ENCODE data around the gene GATA3.

GATA3 gene

GRCh38 chr10:8037941-8038894 is 16.3 kb upstream of the GATA3 start:
- no peak for DNase-seq (ENCODE audit: low read depth in 3 of 3, low spot score in 1 of 3)

GRCh38 chr10:8039321-8039881 is 15.1 kb upstream of the GATA3 start:
- no peak for DNase-seq (ENCODE audit: low read depth in 3 of 3, low spot score in 1 of 3)

DNA sequence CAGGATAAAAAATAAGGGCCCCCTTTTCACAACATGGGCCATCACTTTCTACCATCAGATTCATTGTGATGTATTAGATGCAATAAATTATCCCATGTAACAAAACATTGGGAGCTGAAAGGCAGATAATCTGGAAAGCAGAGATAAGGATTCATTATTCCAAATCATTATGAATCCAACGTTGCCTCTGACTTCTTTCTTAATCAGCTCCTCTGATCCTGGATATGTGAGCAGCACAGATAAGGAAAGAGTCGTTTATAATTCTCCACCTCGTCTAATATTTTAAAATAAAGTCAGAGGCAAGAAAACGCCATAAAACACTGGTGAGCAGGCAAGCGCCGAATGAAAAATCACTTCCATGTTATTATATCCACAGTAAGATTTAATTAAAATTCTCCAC is 13.8 kb upstream of the GATA3 start:
- no peak for DNase-seq (ENCODE audit: low read depth in 3 of 3, low spot score in 1 of 3)

GRCh38 chr10:8041284-8041991 is 13.1 kb upstream of the GATA3 start:
- no peak for DNase-seq (ENCODE audit: low read depth in 3 of 3, low spot score in 1 of 3)

- no peak for DNase-seq (ENCODE audit: low read depth in 3 of 3, low spot score in 1 of 3)
These were observed 12.3 kb upstream of the GATA3 start for GRCh38 chr10:8041992-8042720.

DNA sequence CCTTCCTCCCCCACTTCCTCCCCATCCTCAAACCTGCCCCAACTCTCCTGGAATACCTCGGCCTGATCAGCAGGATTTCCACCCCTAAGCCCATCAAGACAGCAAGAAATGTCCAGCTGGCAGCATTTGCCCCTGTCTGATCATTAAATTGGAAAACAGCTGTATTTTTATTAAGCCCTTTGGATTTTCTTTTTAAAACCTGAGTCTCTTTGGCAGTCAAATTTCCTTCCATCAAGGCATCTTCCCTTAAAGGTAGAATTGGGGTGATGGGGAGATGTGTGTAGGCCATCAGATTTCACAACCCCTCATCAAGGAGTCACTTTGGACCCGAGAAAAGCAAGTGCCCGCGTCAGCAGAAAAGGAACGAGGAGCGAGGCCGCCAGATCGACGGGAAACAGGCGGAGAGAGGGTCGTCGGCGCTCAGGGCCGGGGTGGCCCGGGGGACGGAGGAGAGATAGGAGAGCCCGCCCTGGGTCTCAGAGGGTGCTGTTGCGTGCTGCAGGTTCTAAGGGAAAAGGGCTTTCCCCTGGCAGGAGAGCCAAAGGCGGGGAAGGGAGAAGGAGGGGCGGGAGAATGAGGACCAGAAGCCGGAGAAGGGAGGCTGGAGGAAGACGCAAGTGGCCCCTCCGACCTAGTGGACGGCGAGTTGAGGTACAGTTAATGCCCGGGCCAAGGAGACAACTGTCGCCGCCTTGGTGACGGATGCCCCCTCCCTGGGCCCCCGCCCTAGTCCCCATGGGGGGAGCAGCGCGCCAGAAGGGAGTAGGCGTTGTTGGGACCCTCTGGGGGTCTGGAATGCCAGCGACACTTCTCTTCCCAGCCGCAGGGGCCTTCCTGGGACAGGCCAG is 11.5 kb upstream of the GATA3 start:
- DNase-seq (ENCODE audit: low read depth in 3 of 3, low spot score in 1 of 3), result no peak

DNA sequence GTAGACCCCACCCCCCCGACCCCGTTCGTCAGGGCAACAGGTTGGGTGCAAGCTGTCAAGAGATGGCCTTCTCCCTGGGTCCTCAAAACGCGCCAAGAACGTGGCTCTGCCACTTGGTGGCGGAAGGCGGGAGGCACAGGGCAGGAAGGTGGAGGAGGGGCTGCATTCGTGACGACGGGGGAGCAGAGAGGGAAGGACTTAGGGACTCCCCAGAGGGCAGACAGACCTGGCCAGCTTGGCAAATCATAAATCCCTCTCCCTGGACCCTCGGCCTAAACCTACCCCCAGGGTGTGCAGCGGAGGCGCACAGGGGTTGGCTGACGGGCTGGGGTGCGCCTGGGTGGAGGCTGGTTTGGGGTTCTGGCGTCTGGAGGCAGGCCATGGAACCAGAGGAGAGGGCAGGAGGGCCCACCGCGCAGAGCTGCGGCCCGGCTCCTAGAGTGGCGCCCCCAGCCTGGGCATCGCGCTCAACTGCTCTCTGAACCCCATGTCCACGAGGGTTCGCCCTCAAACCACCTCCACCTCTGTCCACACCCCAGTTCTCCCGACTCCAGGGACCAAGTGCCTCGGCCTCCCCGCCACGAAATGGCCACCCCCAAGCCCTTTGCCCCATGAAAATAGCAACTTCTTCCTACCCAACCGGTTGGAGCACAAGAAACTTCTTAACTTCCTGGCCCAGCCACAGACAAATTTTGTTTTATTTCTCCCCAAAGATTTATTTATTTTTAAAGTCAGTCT is 10.8 kb upstream of the GATA3 start:
- DNase-seq (ENCODE audit: low read depth in 3 of 3, low spot score in 1 of 3), result no peak

DNA sequence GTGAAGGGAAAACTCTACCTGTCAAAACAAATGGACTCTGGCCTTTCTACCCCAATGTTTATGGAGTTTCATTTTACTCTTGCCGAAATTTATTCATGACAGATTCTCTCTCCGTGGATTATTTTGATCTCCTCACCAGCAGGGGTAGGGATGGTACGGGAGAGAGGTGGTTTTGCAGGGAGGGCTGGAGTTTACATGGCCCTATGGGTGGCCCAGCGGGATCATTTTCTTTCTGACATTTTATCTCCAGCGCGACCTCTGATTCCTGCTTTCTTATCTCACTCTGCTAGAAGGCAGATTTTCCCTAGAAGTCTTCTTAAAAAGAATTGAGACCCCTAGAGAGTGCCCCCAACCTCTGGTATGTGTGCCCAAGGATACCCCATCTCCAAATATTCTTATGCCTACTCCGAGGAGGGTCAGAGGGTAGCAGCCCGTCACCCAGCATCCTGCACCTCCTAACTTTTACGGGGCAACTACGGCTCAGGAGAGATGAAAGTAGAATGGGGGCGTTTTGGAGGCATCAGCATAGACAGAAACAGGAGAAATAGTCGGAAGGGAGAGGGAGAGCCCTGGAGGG is 10.1 kb upstream of the GATA3 start:
- DNase-seq (ENCODE audit: low read depth in 3 of 3, low spot score in 1 of 3), result no peak

GRCh38 chr10:8044908-8045725 is 9.4 kb upstream of the GATA3 start:
- no peak for DNase-seq (ENCODE audit: low read depth in 3 of 3, low spot score in 1 of 3)

GRCh38 chr10:8045726-8046494 is 8.6 kb upstream of the GATA3 start:
- no peak for DNase-seq (ENCODE audit: low read depth in 3 of 3, low spot score in 1 of 3)

DNA sequence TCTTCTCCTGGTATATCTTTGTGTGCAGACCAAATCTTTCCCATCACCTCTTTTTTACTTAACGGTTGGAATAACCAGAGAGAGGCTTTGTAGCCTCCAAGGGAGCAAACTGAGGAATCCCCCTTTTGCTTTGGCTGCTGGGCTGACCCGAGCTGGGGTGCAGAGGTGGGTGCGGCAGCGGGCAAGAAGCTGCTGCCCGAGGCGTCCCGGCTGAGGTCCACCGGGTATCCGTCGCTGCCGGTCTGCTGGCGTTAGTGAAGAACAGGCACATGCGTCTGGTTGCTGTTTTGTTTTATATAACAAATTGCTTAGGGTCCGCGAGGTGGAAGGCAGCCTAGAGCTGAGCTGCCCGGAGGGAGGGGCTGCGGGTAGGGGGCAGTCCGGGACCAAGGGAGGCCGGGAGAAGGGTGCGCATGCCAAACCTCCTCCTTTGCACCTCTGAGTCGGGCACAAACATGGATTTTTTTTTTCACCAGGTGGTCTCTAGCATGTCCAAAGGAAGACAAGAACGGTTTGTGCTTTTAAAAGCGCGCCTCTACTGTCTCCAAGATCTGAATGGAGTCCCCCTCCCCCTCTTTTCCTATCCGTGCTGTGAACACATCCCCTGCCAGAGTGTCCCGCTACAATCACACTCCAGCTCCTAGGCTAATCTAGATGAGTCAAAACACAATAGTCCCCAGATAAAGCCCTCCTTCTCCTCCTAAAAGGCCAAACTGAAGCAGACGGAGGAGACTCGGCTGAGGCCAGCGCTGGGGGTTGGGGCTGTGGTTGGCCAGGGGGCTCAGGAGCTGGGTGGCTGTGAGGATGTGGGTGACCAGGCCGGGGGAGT is 6.8 kb upstream of the GATA3 start:
- no peak for DNase-seq (ENCODE audit: low read depth in 3 of 3, low spot score in 1 of 3)

GRCh38 chr10:8048281-8049008 is 6.0 kb upstream of the GATA3 start:
- no peak for DNase-seq (ENCODE audit: low read depth in 3 of 3, low spot score in 1 of 3)

DNA sequence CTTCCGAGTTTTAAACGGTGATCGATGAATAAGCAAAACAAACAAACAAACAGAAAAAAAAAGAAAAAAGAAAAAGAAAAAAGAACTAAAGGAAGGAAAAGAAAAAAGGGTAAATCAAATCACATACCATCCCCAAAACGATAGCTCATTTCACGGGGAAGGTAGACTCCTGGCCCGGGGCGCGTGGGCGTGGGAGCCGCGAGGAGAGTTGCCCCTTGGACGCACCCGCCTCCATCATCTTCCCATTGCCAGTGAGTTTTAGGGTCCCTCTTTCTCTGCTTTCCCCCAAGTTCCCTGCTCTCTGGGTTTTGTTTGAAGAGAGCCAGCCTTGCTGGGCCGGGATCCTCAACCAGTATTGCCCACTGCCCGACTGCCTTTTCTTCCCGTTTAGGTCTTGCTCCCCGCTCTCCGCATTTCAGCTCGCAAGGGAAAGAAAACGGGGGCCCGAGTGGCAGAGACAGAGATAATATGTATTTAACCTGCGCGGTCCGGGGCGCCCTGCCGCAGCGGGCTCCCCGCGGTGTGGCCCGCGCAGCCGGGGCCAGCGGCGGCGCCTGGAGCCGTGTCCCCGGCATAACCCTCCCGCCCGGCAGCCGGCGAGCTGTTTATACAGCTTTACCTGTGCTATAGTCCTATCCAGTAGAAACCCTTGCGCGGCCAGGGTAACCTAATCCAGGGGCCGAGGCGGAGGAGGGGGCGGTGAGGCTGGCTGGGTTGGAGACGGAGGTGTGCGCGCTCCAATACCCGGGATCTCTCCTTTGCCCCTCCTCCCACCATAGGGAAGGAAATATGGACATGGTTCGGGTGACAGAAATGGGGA is 5.2 kb upstream of the GATA3 start:
- DNase-seq (ENCODE audit: low read depth in 3 of 3, low spot score in 1 of 3), result no peak

DNA sequence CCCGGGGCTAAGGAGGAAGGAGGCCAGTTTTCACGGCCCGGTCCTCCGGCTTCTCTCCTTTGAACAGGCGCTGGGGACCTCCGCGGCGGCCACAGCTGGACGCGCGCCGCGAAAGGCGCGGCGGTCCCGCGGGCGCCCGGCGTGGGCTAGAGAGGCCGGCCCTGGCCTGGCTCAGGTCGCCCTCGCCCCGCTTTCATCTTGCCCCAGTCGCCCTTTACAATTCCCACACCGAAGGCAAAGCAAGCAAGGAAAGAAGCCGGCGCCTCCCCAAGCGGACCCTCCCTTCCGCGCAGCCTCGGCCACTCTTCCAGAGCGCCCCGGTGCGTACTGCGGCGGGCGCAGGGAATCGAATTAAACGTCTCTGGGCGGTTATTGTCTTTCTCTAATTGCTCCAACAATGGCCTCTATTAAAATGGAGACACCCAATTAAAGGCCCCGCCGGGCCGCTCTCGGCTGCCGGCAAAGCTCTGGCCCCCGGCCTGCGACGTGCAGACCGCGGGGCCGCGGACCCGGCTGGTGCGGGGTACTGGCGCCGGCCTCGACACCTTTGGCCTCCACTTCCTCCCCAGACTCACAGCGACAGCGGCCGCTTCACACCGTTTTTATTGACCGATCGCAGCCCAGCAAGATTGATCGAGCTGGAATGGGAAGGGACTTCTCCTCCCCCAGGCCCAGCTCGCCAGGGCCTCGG is 4.5 kb upstream of the GATA3 start:
- DNase-seq (ENCODE audit: low read depth in 3 of 3, low spot score in 1 of 3), result no peak

DNA sequence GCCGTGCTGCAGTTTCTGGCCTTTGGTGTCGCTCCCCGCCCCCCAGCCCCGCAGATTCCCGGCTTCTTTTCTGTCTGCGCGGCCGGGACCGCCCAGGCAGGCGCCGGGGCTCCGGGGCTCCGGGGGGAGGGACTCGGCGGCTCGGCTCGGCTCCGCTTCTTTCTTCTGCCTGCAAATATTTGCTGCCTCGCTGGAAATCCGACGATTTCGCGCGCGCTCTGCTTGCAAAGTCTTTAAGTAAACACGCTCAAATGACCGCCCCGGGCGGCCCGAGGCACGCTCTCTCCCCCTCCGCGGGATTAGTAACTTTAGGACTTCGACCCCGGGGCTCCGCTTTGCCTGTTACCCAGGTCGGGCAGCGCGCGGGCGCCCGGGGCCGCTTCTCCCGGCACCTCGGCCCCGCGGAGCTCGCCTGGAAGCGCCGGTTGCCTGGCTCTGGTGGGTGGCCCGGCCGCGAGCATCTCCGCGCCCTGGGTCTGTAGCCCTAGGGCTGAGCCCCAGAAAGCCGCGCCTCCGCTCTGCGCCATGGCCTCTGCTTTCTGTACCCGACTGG is 3.9 kb upstream of the GATA3 start:
- DNase-seq (ENCODE audit: low read depth in 3 of 3, low spot score in 1 of 3), result no peak
